ENCODE measurements around the gene SCRN2.

The SCRN2 gene

DNA sequence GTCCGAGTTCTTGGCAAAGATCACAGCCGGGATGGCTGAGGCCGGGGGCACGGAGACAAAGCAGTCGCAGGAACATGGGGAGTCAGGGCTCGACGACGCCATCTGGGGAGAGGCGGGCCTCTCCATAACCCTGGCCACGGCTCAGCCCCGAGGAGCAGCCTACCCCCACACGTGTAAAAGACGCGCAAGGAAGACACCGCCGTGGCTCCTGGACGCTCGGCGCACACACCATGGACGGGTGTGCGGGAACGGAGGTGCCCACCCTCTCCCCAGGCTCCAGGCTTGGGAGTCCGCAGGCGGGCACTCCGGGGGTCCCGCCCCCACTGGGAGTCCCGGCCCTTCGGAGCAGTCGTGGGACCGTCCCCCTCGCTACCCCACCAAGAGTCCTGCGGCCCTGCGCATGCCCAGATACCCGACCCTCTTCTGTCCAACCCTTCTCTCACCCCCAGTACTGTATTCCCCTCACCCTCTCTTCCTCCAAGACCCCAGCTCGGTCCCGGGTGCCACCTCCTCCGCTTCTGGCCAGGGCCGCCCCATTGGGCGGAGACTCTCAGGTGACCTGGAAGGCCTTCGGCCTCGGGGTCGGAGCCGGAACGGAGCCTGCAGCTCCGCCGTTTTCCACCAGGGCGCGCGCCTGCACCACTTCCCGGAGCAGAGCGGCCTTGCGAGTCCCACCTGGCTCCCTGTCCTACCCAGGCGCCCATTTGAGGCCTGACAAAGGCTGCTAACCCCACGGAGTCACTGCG lies at the start of gene SCRN2:
Gene SCRN2, minus strand, starts transcription at position 532 of the 746 bp plus-strand sequence. Its CDS starts 430 bp downstream, at position 102.
- DNase-seq (ENCODE audit: low read depth in 3 of 3, low spot score in 1 of 3): peak; percentile 57 to 88 (median 73)

GRCh38 chr17:47889734-47890529 lies 48.9 kb upstream of the SCRN2 start:
- DNase-seq (ENCODE audit: low read depth in 3 of 3, low spot score in 1 of 3): peak; percentile 84 to 93 (median 90)

DNA sequence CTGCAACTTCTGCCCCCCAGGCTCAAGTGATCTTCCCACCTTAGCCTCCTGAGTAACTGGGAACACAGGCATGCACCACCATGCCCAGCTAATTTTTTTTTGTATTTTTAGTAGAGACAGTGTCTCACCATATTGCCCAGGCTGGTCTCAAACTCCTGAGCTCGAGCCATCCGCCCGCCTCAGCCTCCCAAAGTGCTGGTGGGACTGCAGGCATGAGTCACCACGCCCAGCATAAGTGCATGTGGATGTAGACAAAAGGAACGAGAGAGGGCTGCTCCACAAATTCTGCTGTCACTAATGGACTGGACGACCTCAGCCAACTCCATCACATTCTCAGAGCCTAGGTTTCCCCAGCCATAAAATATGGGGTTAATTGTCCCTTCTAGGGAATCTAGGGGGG lies 47.2 kb upstream of the SCRN2 start:
- DNase-seq (ENCODE audit: low read depth in 3 of 3, low spot score in 1 of 3): no peak

GRCh38 chr17:47884905-47885730 lies 44.0 kb upstream of the SCRN2 start:
- DNase-seq (ENCODE audit: low read depth in 3 of 3, low spot score in 1 of 3): no peak

- DNase-seq (ENCODE audit: low read depth in 3 of 3, low spot score in 1 of 3): no peak
These were observed 43.3 kb upstream of the SCRN2 start for GRCh38 chr17:47884427-47884740.

DNA sequence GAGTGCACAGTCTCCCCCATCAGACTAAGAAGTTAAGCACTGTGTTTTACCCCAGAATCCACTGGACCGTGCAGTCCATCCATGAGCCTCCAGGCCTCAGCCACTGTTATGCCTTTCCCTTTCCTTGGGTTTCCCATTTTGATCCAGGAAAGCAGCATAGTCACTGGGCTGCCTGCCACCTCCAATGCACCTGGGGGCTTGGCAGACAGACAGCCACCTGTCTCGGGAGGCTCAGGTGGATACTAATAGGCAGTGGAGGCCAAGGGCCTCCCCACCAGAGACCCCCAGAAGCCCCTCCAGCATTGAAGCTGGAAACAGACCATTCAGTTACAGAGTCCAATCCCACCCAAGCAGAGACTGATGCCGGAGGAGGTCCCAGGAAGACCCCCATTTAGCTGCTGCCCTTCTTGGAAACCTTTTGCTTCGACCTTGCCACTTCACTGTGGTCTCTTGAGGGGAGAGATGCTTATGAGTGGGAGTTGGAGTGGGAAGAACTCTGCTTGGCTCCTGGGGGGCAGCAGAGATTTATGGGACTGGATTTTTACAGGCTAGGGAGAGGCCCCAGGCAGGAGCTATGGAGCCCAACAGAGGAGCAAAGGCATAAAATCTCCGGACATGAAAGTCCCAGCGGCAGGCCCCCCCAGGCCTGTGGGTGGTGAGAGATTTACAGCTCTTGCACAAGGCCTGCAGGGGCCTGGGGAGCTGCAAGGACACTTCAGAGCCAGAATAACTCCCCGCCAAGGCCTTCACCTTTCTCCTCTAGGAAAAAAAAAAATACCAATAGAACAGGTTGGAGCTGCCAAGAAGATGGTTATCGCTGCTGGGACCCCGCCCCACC lies 42.7 kb upstream of the SCRN2 start:
- no peak for DNase-seq (ENCODE audit: low read depth in 3 of 3, low spot score in 1 of 3)

DNA sequence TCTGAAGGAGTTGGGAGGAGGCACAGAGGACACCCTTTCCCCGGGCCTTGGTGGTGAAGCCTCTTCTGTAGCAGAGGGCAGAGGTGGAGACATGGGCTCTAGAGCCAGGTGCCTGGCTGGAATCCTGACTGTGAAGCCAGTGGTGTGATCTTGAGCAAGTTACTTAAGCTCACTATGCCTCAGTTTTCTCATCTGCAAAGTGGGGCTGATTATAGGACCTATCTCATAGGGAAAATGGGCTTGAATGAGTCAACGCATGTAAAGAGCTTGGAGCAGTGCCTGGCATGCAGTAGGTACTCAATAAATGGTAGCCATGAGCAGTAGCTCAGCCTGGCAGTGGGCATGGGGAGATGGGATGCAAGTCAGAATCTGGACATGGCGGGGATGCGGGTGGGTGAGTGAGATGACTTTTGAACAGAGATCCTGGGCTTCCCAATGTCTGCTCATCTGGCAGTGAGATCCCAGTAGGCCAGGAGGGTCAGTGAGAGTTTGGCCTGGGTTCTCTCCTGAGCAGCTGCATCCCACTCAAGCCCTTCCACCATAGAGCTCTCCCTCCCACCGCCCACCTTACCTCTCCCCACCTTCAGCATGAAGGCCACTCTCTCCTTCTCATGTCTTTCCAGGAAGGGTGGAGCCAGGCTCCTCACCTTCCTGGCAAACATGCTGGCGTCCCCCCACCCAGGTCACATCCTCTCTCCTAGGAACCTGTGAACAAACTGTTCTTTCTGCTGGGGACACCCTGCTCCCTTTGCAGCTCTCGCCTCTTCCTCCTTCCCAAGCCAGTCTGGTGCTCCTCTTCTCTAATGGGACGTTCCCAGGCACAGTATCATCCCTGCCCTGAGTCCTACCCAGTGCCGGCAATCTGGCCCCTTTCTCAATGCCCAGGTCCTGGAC lies 41.9 kb upstream of the SCRN2 start:
- DNase-seq (ENCODE audit: low read depth in 3 of 3, low spot score in 1 of 3): no peak

DNA sequence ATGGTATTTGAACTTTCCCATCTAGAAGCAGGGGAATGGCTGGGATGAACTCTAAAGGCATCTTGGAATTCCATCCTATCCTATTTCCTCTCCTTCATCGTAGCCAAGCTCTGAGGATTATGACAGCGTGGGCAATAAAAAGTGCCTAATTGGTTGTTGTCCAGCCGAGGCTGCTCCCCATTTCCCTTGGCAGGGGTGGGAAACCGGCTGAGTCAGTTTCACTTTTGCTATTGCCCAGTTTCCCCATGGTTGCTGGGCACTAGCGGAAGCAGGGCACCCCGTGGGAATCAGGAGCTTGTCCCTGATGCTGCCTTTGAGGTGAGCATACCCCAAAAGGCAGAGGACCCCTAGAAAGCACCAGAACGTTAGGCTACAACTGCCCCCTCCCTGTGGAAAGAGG lies 41.2 kb upstream of the SCRN2 start:
- DNase-seq (ENCODE audit: low read depth in 3 of 3, low spot score in 1 of 3): no peak

- no peak for DNase-seq (ENCODE audit: low read depth in 3 of 3, low spot score in 1 of 3)
These were observed 38.8 kb upstream of the SCRN2 start for GRCh38 chr17:47879776-47880454.

GRCh38 chr17:47879028-47879585 lies 38.0 kb upstream of the SCRN2 start:
- DNase-seq (ENCODE audit: low read depth in 3 of 3, low spot score in 1 of 3): no peak

GRCh38 chr17:47878203-47879027 lies 37.3 kb upstream of the SCRN2 start:
- DNase-seq (ENCODE audit: low read depth in 3 of 3, low spot score in 1 of 3): no peak

GRCh38 chr17:47877368-47878034 lies 36.4 kb upstream of the SCRN2 start:
- DNase-seq (ENCODE audit: low read depth in 3 of 3, low spot score in 1 of 3): no peak

GRCh38 chr17:47875011-47875985 lies 34.2 kb upstream of the SCRN2 start:
- DNase-seq (ENCODE audit: low read depth in 3 of 3, low spot score in 1 of 3): no peak

DNA sequence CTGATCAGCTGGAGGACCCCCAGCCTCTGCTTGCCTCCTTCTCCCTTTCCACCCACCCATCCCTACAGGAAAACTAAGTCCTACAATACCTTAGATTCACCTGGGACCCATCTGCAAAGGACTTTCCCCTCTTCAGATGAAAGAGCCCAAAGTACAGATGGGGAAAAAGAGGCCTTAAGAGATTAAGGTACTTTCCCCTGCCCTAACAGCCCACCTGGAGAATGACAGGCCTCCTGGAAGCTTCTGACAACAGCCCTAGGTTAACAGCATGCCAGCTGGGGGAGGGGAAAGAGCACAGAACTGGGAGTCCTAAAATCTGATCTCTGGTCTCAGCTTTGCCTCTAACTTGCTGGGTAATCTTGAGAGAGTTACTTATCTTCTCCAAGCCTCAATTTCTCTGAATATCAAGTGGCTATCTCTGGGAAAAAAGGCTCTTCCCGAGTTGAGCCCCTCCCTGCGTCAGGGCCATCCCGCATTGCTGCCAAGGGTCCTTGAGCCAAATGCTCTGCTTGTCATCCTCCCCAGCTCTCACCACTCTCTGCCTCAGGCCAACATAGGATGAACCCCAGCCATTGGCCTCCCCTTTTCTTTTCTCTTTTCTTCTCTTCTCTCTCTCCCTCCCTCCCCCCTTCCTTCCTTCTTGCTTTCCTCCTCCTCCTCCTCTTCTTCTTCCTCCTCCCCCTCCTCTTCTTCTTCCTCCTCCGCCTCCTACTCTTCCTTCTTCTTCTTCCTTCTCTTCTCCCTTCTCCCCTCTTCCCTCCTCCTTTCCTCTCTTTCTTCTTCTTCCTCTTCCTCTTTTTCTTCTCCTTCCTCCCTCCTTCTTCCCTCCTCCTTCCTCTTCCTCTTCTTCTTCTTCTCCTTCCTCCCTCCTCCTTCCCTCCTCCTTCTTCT lies 32.4 kb upstream of the SCRN2 start:
- DNase-seq (ENCODE audit: low read depth in 3 of 3, low spot score in 1 of 3): no peak

DNA sequence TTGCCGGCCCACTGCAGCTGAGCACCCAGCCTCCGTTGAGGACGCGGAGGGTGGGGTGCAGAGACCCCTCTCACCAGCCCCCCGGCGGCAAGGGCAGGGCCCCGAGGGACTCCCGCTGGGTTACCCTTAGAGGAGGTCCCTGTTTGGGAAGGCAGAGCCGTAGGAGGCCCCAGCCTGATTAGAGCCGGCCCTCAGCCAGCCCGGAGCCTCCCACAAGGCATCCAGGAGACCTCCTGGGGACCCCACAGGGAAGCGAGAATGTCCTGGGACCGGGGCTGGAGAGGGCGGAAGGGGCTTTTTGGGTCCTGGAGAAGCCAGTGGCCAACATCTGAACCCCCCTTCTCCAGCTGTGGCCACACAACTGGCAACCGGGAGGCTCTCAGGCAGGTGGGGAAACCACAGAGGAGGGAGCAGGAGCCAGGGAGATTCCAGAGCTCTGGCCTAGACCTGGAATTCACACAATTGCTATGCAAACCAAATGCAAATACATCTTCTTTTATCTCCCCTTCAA lies 31.6 kb upstream of the SCRN2 start:
- DNase-seq (ENCODE audit: low read depth in 3 of 3, low spot score in 1 of 3): no peak

All from stimulated activated CD4-positive, alpha-beta T cell treated with anti-CD3 and anti-CD28 coated beads, TNF-alpha, amount 100 ng/mL, for 1 hour (primary cell).